ENCODE measurements around the gene ATXN1. TPM values are rescaled to one million over a fixed set of nuclear protein-coding genes. Genes with fewer than 3 reads are reported as not detected.

ATXN1 gene
- total and polyA plus RNA-seq, 2 of the 13 experiments (the other 11 are each of a cell fraction or from before 2014, with no cell fraction given) = 20.7 to 39.5 TPM

DNA sequence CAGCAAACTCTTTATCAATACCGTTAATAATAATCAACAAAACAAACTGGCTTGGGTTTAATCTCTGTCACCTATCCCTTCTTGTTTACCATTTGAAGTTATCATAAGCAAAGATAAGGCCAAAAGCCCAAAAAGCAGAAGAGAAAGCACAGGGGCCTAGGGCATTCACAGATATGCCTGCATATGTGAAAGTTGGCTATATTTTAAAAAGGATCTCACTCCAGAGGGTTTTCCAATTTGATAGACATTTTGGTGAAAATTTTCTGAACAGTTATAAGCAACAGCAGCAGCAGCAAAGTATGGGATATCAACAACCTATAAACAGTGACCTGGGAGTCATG, 101.1 kb downstream of the ATXN1 start:
- no peak overlapping the region for H3K4me2 ChIP-seq (ENCODE audit: low read depth, low read length)
- ChIA-PET CTCF (ENCODE audit: low intra/inter-chr PET ratio, low total read pairs) (no interaction called here), POLR2A (no interaction called here)
- H3K27me3 ChIP-seq (ENCODE audit: control insufficient read depth in 1 of 2, insufficient read depth in 2 of 2, low read length in 2 of 2) = no peaks in the 10 kb centered on the region
- no peaks in the 10 kb centered on the region for H4K20me1 ChIP-seq (ENCODE audit: insufficient read depth, low read length)
- intact Hi-C loops (cut with micrococcal nuclease; ENCODE audit: unreplicated experiment) = no loop called here
- in situ Hi-C loops (cut with HindIII; ENCODE audit: extremely low pct_ligation_motif_present, low pct_unique_long_range_greater_than_20kb) = no loop called here
- H3K9ac ChIP-seq (ENCODE audit: insufficient read depth, low read depth, low read length) = no peak overlapping the region
- BruUV-seq (replicated peaks) = no TSS peak
- DNase-seq (ENCODE audit: low spot score) (no peak), FAIRE-seq (no peak), ATAC-seq (no peak)
- WGBS (ENCODE audit: low lambda C conversion rate) = 79% methylated on average over 1 of the region's 1 CpG
- peaks cover 8 to 23% of the 10 kb centered on the region in 2 experiments for H3K36me3 ChIP-seq (replicated peaks in 1 of 2; ENCODE audit: control insufficient read depth in 1 of 2, insufficient read depth in 2 of 2, low read length in 2 of 2)
- peaks cover 9% of the 10 kb centered on the region for H3K9me3 ChIP-seq (ENCODE audit: low read length)
- no peak overlapping the region for H3K4me3 ChIP-seq (replicated peaks in 1 of 3; ENCODE audit: insufficient read depth in 1 of 3, low read depth in 2 of 3, low read length in 3 of 3)
- no peak overlapping the region for H2AFZ ChIP-seq (ENCODE audit: low read length)
- H3K27ac ChIP-seq (ENCODE audit: extremely low read length, insufficient read depth, low read length) = no peak overlapping the region
- no peaks in the 10 kb centered on the region for H3K79me2 ChIP-seq (ENCODE audit: insufficient read depth, low read length)
- peaks cover 20% of the 10 kb centered on the region for H3K4me1 ChIP-seq (ENCODE audit: insufficient read depth, low read length)
- TF ChIP-seq KIAA2018 (CRISPR knock-in tag; IDR thresholded peaks at IDR 0.05; ENCODE audit: borderline replicate concordance) (no peak), HOXA7 (CRISPR knock-in tag; IDR thresholded peaks at IDR 0.05) (no peak), ZNF276 (CRISPR knock-in tag; IDR thresholded peaks at IDR 0.05; ENCODE audit: low read depth) (no peak), ZSCAN29 (CRISPR knock-in tag; conservative IDR thresholded peaks at IDR 0.05) (no peak), NCOA5 (CRISPR knock-in tag; IDR thresholded peaks at IDR 0.05) (no peak), ZSCAN9 (CRISPR knock-in tag; IDR thresholded peaks at IDR 0.05; ENCODE audit: borderline replicate concordance) (no peak), ZFP62 (CRISPR knock-in tag; IDR thresholded peaks at IDR 0.05) (no peak), ZNF501 (CRISPR knock-in tag; IDR thresholded peaks at IDR 0.05) (no peak)
- TF ChIP-seq, protein P1, sequence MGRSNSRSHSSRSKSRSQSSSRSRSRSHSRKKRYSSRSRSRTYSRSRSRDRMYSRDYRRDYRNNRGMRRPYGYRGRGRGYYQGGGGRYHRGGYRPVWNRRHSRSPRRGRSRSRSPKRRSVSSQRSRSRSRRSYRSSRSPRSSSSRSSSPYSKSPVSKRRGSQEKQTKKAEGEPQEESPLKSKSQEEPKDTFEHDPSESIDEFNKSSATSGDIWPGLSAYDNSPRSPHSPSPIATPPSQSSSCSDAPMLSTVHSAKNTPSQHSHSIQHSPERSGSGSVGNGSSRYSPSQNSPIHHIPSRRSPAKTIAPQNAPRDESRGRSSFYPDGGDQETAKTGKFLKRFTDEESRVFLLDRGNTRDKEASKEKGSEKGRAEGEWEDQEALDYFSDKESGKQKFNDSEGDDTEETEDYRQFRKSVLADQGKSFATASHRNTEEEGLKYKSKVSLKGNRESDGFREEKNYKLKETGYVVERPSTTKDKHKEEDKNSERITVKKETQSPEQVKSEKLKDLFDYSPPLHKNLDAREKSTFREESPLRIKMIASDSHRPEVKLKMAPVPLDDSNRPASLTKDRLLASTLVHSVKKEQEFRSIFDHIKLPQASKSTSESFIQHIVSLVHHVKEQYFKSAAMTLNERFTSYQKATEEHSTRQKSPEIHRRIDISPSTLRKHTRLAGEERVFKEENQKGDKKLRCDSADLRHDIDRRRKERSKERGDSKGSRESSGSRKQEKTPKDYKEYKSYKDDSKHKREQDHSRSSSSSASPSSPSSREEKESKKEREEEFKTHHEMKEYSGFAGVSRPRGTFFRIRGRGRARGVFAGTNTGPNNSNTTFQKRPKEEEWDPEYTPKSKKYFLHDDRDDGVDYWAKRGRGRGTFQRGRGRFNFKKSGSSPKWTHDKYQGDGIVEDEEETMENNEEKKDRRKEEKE (IDR thresholded peaks at IDR 0.05) = no peak
- TF ChIP-seq, protein P2, sequence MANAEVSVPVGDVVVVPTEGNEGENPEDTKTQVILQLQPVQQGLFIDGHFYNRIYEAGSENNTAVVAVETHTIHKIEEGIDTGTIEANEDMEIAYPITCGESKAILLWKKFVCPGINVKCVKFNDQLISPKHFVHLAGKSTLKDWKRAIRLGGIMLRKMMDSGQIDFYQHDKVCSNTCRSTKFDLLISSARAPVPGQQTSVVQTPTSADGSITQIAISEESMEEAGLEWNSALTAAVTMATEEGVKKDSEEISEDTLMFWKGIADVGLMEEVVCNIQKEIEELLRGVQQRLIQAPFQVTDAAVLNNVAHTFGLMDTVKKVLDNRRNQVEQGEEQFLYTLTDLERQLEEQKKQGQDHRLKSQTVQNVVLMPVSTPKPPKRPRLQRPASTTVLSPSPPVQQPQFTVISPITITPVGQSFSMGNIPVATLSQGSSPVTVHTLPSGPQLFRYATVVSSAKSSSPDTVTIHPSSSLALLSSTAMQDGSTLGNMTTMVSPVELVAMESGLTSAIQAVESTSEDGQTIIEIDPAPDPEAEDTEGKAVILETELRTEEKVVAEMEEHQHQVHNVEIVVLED (CRISPR knock-in tag; IDR thresholded peaks at IDR 0.05; ENCODE audit: borderline replicate concordance) = no peak
